Panc1 (cell line): Measurements from ENCODE around the gene NTN3. TPM values are rescaled to one million over a fixed set of nuclear protein-coding genes. Genes with fewer than 3 reads are reported as not detected.

Source experiments
- ATAC-seq: fragments of 200-7000 bp; cut with Tn5 transposase; 2 replicates; pipeline ENCODE4 v1.9.1; 2020; ENCODE audit warnings: mild to moderate bottlenecking, moderate library complexity
- BruUV-seq: library from RNA; stranded (reverse); fragments of 400-500 nt; replicated peaks from 2 replicates; lab custom pipeline; 2021; lab: Mats Ljungman, UMichigan
- CTCF ChIA-PET: fragments of 300-600 bp; sonication (Branson Sonifier 250); formaldehyde crosslinking; loops from one replicate; lab custom pipeline; 2022; ENCODE audit warnings: antibody characterized with exemption; lab: Charles Lee
- POLR2A ChIA-PET: fragments of 300-600 bp; sonication (Branson Sonifier 250); formaldehyde crosslinking; loops from one replicate; lab custom pipeline; 2022; ENCODE audit warnings: antibody characterized with exemption; lab: Charles Lee
- DNase-seq: peaks from one replicate; pipeline ENCODE4 v3.0.0-alpha.2; 2010; ENCODE audit warnings: low read depth, low spot score
- H3K27ac ChIP-seq: 2 replicates; pipeline ENCODE4 v1.5.1; 2011; ENCODE audit warnings: mild to moderate bottlenecking, low read length, inconsistent platforms
- H3K27me3 ChIP-seq: fragments of 200-500 bp; sonication (Bioruptor generic); 2 replicates; pipeline ENCODE4 v1.6.0; 2014; ENCODE audit warnings: low read length, inconsistent platforms; ENCODE audit not compliant: control insufficient read depth, insufficient read depth
- H3K36me3 ChIP-seq: fragments of 200-500 bp; sonication (Bioruptor generic); 2 replicates; pipeline ENCODE4 v1.5.1; 2014; ENCODE audit warnings: inconsistent platforms, mild to moderate bottlenecking, low read length, moderate library complexity; ENCODE audit not compliant: control insufficient read depth, insufficient read depth
- H3K4me1 ChIP-seq: 2 replicates; pipeline ENCODE4 v1.5.1; 2011; ENCODE audit warnings: inconsistent platforms, mild to moderate bottlenecking, low read length, moderate library complexity; ENCODE audit not compliant: control insufficient read depth, insufficient read depth
- H3K4me3 ChIP-seq, 2 experiments: 2 replicates each; pipeline ENCODE4 v1.5.1; 2011 to 2012; ENCODE audit warnings: low read depth in 2 of 2, low read length in 2 of 2, mild to moderate bottlenecking in 2 of 2, inconsistent platforms in 1 of 2, moderate library complexity in 1 of 2
- H3K9me3 ChIP-seq: fragments of 200-500 bp; sonication (Bioruptor generic); 2 replicates; pipeline ENCODE4 v1.5.1; 2014; ENCODE audit warnings: low read depth, mild to moderate bottlenecking, inconsistent platforms, low read length, moderate library complexity; ENCODE audit not compliant: control insufficient read depth, insufficient read depth
- CTCF ChIP-seq: fragments of 450-650 bp; IDR thresholded peaks from 2 replicates; pipeline ENCODE4 v1.5.1; 2017; ENCODE audit warnings: mild to moderate bottlenecking
- POLR2AphosphoS5 ChIP-seq: IDR thresholded peaks from 2 replicates; pipeline ENCODE4 v1.6.1; 2012; ENCODE audit warnings: mild to moderate bottlenecking, low read depth, low read length, moderate library complexity
- SIN3A ChIP-seq: IDR thresholded peaks from 2 replicates; pipeline ENCODE4 v1.6.1; 2012; ENCODE audit warnings: low read depth, mild to moderate bottlenecking, low read length, moderate library complexity, borderline replicate concordance; ENCODE audit not compliant: insufficient read depth
- TCF7L2 ChIP-seq: IDR thresholded peaks from 2 replicates; pipeline ENCODE4 v1.6.1; 2011; ENCODE audit warnings: mild to moderate bottlenecking, low read depth, low read length, inconsistent platforms
- in situ Hi-C: cut with HindIII; loops from 2 replicates; pipeline ENCODE4 v1.10.0; 2016; ENCODE audit warnings: low sequenced_read_pairs, low pct_unique_long_range_greater_than_20kb
- intact Hi-C: fragments of 100-400 bp; cut with micrococcal nuclease; formaldehyde crosslinking; loops from one replicate; pipeline ENCODE4 v1.10.0; 2022; ENCODE audit not compliant: unreplicated experiment
- total RNA-seq: library from RNA; stranded (reverse); gene quantifications from one replicate; pipeline ENCODE4 v1.2.1, GENCODE V29; 2021; ENCODE audit not compliant: unreplicated experiment
- TF ChIP-seq, protein P1 (sequence below), 2 experiments: IDR thresholded peaks; 2 replicates each; pipeline ENCODE4 v1.6.1; 2011 to 2012; ENCODE audit warnings: low read depth in 2 of 2, control low read depth in 1 of 2, low read length in 1 of 2, mild to moderate bottlenecking in 1 of 2, moderate library complexity in 1 of 2; ENCODE audit not compliant: insufficient read depth in 1 of 2

The NTN3 gene
- total RNA-seq, 1 experiment from 2014 or later, result 3.2 TPM

GRCh38 chr16:2470603-2471015 lies 488 bp upstream of the NTN3 start:
- DNase-seq (no peak), ATAC-seq (no peak)
- ChIA-PET POLR2A (interaction anchor here (0.6 kb wide), 1 partner anchor 329 kb away, joined by 4 read pairs; no protein-coding TSS in a partner anchor), CTCF (interaction anchor here (1.5 kb wide), 1 partner anchor 30 kb away, joined by 6 read pairs; no protein-coding TSS in a partner anchor)
- peak overlapping the region; percentile 95 for H3K27ac ChIP-seq
- no peaks in the 10 kb centered on the region; the same call in 1 of the 2 replicates for H3K36me3 ChIP-seq
- BruUV-seq, result no TSS peak
- intact Hi-C loops (no loop called here), in situ Hi-C loops (no loop called here)
- no peak overlapping the region; a peak in 1 of 4 replicates for H3K4me3 ChIP-seq
- H3K9me3 ChIP-seq, result no peaks in the 10 kb centered on the region
- no peak for TF ChIP-seq SIN3A
- no peaks in the 10 kb centered on the region for H3K27me3 ChIP-seq
- peaks cover 45% of the 10 kb centered on the region for H3K4me1 ChIP-seq

GRCh38 chr16:2471653-2472487 lies 773 bp downstream of the NTN3 start:
- H3K27me3 ChIP-seq, result no peaks in the 10 kb centered on the region
- ATAC-seq (no peak), DNase-seq (no peak)
- POLR2A ChIA-PET, result no interaction called here
- TF ChIP-seq CTCF, result no peak
- TF ChIP-seq, protein P1, sequence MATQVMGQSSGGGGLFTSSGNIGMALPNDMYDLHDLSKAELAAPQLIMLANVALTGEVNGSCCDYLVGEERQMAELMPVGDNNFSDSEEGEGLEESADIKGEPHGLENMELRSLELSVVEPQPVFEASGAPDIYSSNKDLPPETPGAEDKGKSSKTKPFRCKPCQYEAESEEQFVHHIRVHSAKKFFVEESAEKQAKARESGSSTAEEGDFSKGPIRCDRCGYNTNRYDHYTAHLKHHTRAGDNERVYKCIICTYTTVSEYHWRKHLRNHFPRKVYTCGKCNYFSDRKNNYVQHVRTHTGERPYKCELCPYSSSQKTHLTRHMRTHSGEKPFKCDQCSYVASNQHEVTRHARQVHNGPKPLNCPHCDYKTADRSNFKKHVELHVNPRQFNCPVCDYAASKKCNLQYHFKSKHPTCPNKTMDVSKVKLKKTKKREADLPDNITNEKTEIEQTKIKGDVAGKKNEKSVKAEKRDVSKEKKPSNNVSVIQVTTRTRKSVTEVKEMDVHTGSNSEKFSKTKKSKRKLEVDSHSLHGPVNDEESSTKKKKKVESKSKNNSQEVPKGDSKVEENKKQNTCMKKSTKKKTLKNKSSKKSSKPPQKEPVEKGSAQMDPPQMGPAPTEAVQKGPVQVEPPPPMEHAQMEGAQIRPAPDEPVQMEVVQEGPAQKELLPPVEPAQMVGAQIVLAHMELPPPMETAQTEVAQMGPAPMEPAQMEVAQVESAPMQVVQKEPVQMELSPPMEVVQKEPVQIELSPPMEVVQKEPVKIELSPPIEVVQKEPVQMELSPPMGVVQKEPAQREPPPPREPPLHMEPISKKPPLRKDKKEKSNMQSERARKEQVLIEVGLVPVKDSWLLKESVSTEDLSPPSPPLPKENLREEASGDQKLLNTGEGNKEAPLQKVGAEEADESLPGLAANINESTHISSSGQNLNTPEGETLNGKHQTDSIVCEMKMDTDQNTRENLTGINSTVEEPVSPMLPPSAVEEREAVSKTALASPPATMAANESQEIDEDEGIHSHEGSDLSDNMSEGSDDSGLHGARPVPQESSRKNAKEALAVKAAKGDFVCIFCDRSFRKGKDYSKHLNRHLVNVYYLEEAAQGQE (IDR thresholded peaks at IDR 0.05; ENCODE audit: insufficient read depth in 1 of 2, low read depth in 2 of 2, low read length in 1 of 2), result no peak
- TF ChIP-seq POLR2AphosphoS5, result no peak
- TF ChIP-seq TCF7L2, result no peak
- TF ChIP-seq SIN3A, result no peak
- peaks cover 55% of the 10 kb centered on the region for H3K4me1 ChIP-seq
- no peaks in the 10 kb centered on the region for H3K9me3 ChIP-seq
- intact Hi-C loops, result no loop called here
- H3K27ac ChIP-seq, result peak overlapping the region; percentile 57
- no TSS peak for BruUV-seq
- in situ Hi-C loops, result no loop called here
- CTCF ChIA-PET, result no interaction called here
- no peaks in the 10 kb centered on the region; the same call in 1 of the 2 replicates for H3K36me3 ChIP-seq
- peak overlapping the region; percentile 12 to 24; a peak in 3 of 4 replicates for H3K4me3 ChIP-seq

DNA sequence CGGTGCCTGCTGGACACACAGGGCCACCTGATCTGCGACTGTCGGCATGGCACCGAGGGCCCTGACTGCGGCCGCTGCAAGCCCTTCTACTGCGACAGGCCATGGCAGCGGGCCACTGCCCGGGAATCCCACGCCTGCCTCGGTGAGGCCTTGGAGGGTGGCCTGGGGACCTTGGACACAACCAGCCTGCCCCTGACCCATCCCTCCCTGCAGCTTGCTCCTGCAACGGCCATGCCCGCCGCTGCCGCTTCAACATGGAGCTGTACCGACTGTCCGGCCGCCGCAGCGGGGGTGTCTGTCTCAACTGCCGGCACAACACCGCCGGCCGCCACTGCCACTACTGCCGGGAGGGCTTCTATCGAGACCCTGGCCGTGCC lies 1.4 kb downstream of the NTN3 start:
- no TSS peak for BruUV-seq
- CTCF ChIA-PET, result no interaction called here

More for the DNA sequence above, 1.4 kb downstream of the NTN3 start:
- Histone ChIP-seq H3K4me1 (peaks cover 58% of the 10 kb centered on the region), H3K36me3 (no peaks in the 10 kb centered on the region; the same call in 1 of the 2 replicates), H3K9me3 (no peaks in the 10 kb centered on the region), H3K4me3 (no peak overlapping the region), H3K27me3 (no peaks in the 10 kb centered on the region), H3K27ac (no peak overlapping the region)
- intact Hi-C loops (no loop called here), in situ Hi-C loops (no loop called here)
- ATAC-seq, result no peak
- no peak for TF ChIP-seq TCF7L2
- no peak for TF ChIP-seq POLR2AphosphoS5
- TF ChIP-seq, protein P1 (IDR thresholded peaks at IDR 0.05; ENCODE audit: insufficient read depth in 1 of 2, low read depth in 2 of 2, low read length in 1 of 2), result no peak
- TF ChIP-seq SIN3A, result no peak
- no peak for TF ChIP-seq CTCF
- DNase-seq, result no peak
- POLR2A ChIA-PET, result no interaction called here
